HepG2 (cell line): ENCODE measurements around the gene SNAI1. TPM values are rescaled to one million over a fixed set of nuclear protein-coding genes. Genes with fewer than 3 reads are reported as not detected.

ENCODE experiments used
- BORCS8-MEF2B ChIP-seq: sonication (generic); formaldehyde crosslinking; IDR thresholded peaks from 2 replicates; pipeline ENCODE4 v1.8.0; 2022; ENCODE audit warnings: mild to moderate bottlenecking, missing genetic modification reagents
- EZH2 ChIP-seq: conservative IDR thresholded peaks from 2 replicates; pipeline ENCODE4 v1.6.1; 2012; ENCODE audit warnings: mild to moderate bottlenecking, low read depth, low read length, moderate library complexity
- HNRNPLL ChIP-seq: fragments of 200-400 bp; formaldehyde crosslinking; IDR thresholded peaks from 2 replicates; pipeline ENCODE4 v1.6.1; 2017; ENCODE audit warnings: mild to moderate bottlenecking, low read depth, low read length; ENCODE audit not compliant: poor library complexity, severe bottlenecking
- ISX ChIP-seq: sonication (generic); formaldehyde crosslinking; conservative IDR thresholded peaks from 2 replicates; pipeline ENCODE4 v1.5.0; 2020; ENCODE audit warnings: missing genetic modification reagents
- NCOA2 ChIP-seq: sonication (generic); formaldehyde crosslinking; IDR thresholded peaks from 2 replicates; pipeline ENCODE4 v1.8.0; 2022; ENCODE audit warnings: inconsistent platforms
- NKX3-1 ChIP-seq: sonication (generic); formaldehyde crosslinking; IDR thresholded peaks from 2 replicates; pipeline ENCODE4 v1.5.0; 2020; ENCODE audit warnings: missing genetic modification reagents
- NR1H2 ChIP-seq: sonication (generic); formaldehyde crosslinking; IDR thresholded peaks from 2 replicates; pipeline ENCODE4 v1.8.1; 2022; ENCODE audit warnings: low read depth, missing genetic modification reagents, borderline replicate concordance
- NR2F6 ChIP-seq, 2 experiments: IDR thresholded peaks; 2 replicates each; pipeline ENCODE4 v1.6.1; 2016; ENCODE audit warnings: antibody characterized with exemption in 1 of 2, mild to moderate bottlenecking in 1 of 2
- POLR2G ChIP-seq: fragments of 200-400 bp; formaldehyde crosslinking; IDR thresholded peaks from 2 replicates; pipeline ENCODE4 v1.6.1; 2018; ENCODE audit warnings: mild to moderate bottlenecking, low read depth, low read length, moderate library complexity
- RXRA ChIP-seq: sonication (generic); formaldehyde crosslinking; IDR thresholded peaks from 2 replicates; pipeline ENCODE4 v1.5.1; 2020; ENCODE audit warnings: missing genetic modification reagents
- SMAD1 ChIP-seq: sonication (generic); formaldehyde crosslinking; IDR thresholded peaks from 2 replicates; pipeline ENCODE4 v1.4.0; 2020; ENCODE audit warnings: missing genetic modification reagents, low read depth, mild to moderate bottlenecking, borderline replicate concordance
- SNAI1 ChIP-seq: sonication (generic); formaldehyde crosslinking; IDR thresholded peaks from 2 replicates; pipeline ENCODE4 v1.5.0; 2020; ENCODE audit warnings: mild to moderate bottlenecking, missing genetic modification reagents, borderline replicate concordance
- SP4 ChIP-seq: sonication (generic); formaldehyde crosslinking; IDR thresholded peaks from 2 replicates; pipeline ENCODE4 v1.8.1; 2023; ENCODE audit warnings: mild to moderate bottlenecking, missing genetic modification reagents
- TBX3 ChIP-seq: fragments of 450-650 bp; IDR thresholded peaks from 2 replicates; pipeline ENCODE4 v1.6.1; 2017; ENCODE audit warnings: antibody characterized with exemption, mild to moderate bottlenecking, inconsistent platforms, borderline replicate concordance
- WIZ ChIP-seq: sonication (generic); formaldehyde crosslinking; IDR thresholded peaks from 2 replicates; pipeline ENCODE4 v1.5.1; 2020; ENCODE audit warnings: mild to moderate bottlenecking, missing genetic modification reagents
- ZBTB1 ChIP-seq: sonication (generic); formaldehyde crosslinking; IDR thresholded peaks from 2 replicates; pipeline ENCODE4 v1.4.0; 2020; ENCODE audit warnings: missing genetic modification reagents, borderline replicate concordance
- ZNF616 ChIP-seq: sonication (generic); formaldehyde crosslinking; IDR thresholded peaks from 2 replicates; pipeline ENCODE4 v1.5.0; 2020; ENCODE audit warnings: low read depth, mild to moderate bottlenecking, missing genetic modification reagents
- ZNF740 ChIP-seq: sonication (generic); formaldehyde crosslinking; IDR thresholded peaks from 2 replicates; pipeline ENCODE4 v1.4.0; 2020; ENCODE audit warnings: missing genetic modification reagents
- ZNF746 ChIP-seq: sonication (generic); formaldehyde crosslinking; IDR thresholded peaks from 2 replicates; pipeline ENCODE4 v1.8.0; 2022; ENCODE audit warnings: mild to moderate bottlenecking, missing genetic modification reagents
- ZNF747 ChIP-seq: sonication (generic); formaldehyde crosslinking; IDR thresholded peaks from 2 replicates; pipeline ENCODE4 v1.8.1; 2023; ENCODE audit warnings: missing genetic modification reagents, mild to moderate bottlenecking, borderline replicate concordance
- ZNF766 ChIP-seq: sonication (generic); formaldehyde crosslinking; IDR thresholded peaks from 2 replicates; pipeline ENCODE4 v1.5.0; 2020; ENCODE audit warnings: missing genetic modification reagents, borderline replicate concordance
- ZNF850 ChIP-seq: sonication (generic); formaldehyde crosslinking; conservative IDR thresholded peaks from 2 replicates; pipeline ENCODE4 v1.9.0; 2021; ENCODE audit warnings: mild to moderate bottlenecking, missing genetic modification reagents
- polyA plus RNA-seq, 8 experiments: library from polyadenylated mRNA; depleted of rRNA in 3 of 8; stranded (reverse) in 7 of 8; unstranded in 1 of 8; fragments of >200 nt; fragmentation: Illumina TruSeq in 4 of 8; extraction: Trizol in 4 of 8; gene quantifications; 2 replicates each; pipeline versions ENCODE4 v1.2.1 to v1.2.3, GENCODE V29; 2011 to 2016; ENCODE audit warnings: low read depth in 4 of 8, missing spikeins in 1 of 8, mixed read lengths in 1 of 8; ENCODE audit not compliant: insufficient read depth in 1 of 8
- total RNA-seq, 5 experiments: library from RNA; depleted of rRNA; stranded (reverse); fragments of >200 nt; fragmentation: Illumina TruSeq; extraction: Trizol; gene quantifications; 2 replicates each; pipeline ENCODE4 v1.2.3, GENCODE V29; 2016; ENCODE audit warnings: low read depth in 1 of 5
- TF ChIP-seq, protein P1 (sequence below): fragments of 450-650 bp; IDR thresholded peaks from 2 replicates; pipeline ENCODE4 v1.6.1; 2017; ENCODE audit warnings: mild to moderate bottlenecking

Gene SNAI1
- total and polyA plus RNA-seq, 2 of the 13 experiments (the other 11 are each of a cell fraction or from before 2014, with no cell fraction given), result 1.3 to 1.4 TPM

- TF ChIP-seq NR1H2 (CRISPR knock-in tag) (0 out of 2 replicates have a peak, but pooled peaks have one; percentile 67), NR2F6 (IDR thresholded peaks at IDR 0.05) (no peak), NR2F6 (CRISPR knock-in tag; IDR thresholded peaks at IDR 0.05) (peak; percentile 44; the same call in 1 of the 2 replicates), ZNF747 (CRISPR knock-in tag) (no peak; the same call in 1 of the 2 replicates), ZNF766 (CRISPR knock-in tag) (no peak; the same call in 1 of the 2 replicates), SMAD1 (peak; percentile 83; the same call in 1 of the 2 replicates), HNRNPLL (peak; percentile 96), ZNF616 (CRISPR knock-in tag) (peak; percentile 91), BORCS8-MEF2B (CRISPR knock-in tag) (peak; percentile 76), NKX3-1 (CRISPR knock-in tag) (peak; percentile 84), WIZ (CRISPR knock-in tag) (no peak; the same call in 1 of the 2 replicates), ISX (CRISPR knock-in tag) (peak; percentile 52; the same call in 1 of the 2 replicates), POLR2G (peak; percentile 94), SNAI1 (peak; percentile 23; the same call in 1 of the 2 replicates), ZBTB1 (CRISPR knock-in tag) (no peak), TBX3 (no peak), NCOA2 (CRISPR knock-in tag) (0 out of 2 replicates have a peak, but pooled peaks have one; percentile 3), ZNF850 (CRISPR knock-in tag) (0 out of 2 replicates have a peak, but pooled peaks have one; percentile 37), EZH2 (no peak), RXRA (CRISPR knock-in tag) (peak; percentile 66), ZNF746 (CRISPR knock-in tag) (peak; percentile 37; the same call in 1 of the 2 replicates), SP4 (peak; percentile 95), ZNF740 (CRISPR knock-in tag) (no peak; the same call in 1 of the 2 replicates)
- TF ChIP-seq, protein P1, sequence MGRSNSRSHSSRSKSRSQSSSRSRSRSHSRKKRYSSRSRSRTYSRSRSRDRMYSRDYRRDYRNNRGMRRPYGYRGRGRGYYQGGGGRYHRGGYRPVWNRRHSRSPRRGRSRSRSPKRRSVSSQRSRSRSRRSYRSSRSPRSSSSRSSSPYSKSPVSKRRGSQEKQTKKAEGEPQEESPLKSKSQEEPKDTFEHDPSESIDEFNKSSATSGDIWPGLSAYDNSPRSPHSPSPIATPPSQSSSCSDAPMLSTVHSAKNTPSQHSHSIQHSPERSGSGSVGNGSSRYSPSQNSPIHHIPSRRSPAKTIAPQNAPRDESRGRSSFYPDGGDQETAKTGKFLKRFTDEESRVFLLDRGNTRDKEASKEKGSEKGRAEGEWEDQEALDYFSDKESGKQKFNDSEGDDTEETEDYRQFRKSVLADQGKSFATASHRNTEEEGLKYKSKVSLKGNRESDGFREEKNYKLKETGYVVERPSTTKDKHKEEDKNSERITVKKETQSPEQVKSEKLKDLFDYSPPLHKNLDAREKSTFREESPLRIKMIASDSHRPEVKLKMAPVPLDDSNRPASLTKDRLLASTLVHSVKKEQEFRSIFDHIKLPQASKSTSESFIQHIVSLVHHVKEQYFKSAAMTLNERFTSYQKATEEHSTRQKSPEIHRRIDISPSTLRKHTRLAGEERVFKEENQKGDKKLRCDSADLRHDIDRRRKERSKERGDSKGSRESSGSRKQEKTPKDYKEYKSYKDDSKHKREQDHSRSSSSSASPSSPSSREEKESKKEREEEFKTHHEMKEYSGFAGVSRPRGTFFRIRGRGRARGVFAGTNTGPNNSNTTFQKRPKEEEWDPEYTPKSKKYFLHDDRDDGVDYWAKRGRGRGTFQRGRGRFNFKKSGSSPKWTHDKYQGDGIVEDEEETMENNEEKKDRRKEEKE, result no peak
These were observed 46.4 kb upstream of the SNAI1 start, which contains the start of gene RNF114 (continued) for GRCh38 chr20:49936153-49937026.
